GM21381 (cell line): ENCODE data around the gene KDM4B.

Experiments used
- ATAC-seq: cut with Tn5 transposase; IDR thresholded peaks from one replicate; pipeline ENCODE4 v1.9.1; 2021; ENCODE audit warnings: mild to moderate bottlenecking, moderate library complexity; ENCODE audit not compliant: unreplicated experiment

The KDM4B gene

GRCh38 chr19:4984106-4984380, 15.1 kb downstream of the KDM4B start:
- ATAC-seq: no peak

GRCh38 chr19:4984438-4984990, 15.6 kb downstream of the KDM4B start:
- ATAC-seq: no peak

- no peak for ATAC-seq
Observed at GRCh38 chr19:4985551-4985991, 16.7 kb downstream of the KDM4B start.

GRCh38 chr19:4986056-4986455, 17.1 kb downstream of the KDM4B start:
- ATAC-seq: no peak

GRCh38 chr19:4986471-4986891, 17.6 kb downstream of the KDM4B start:
- no peak for ATAC-seq

- no peak for ATAC-seq
Observed at GRCh38 chr19:4987256-4987655, 18.3 kb downstream of the KDM4B start.

GRCh38 chr19:4987692-4988370, 18.9 kb downstream of the KDM4B start:
- ATAC-seq: no peak

- no peak for ATAC-seq
Observed at GRCh38 chr19:4988770-4989251, 19.9 kb downstream of the KDM4B start.

GRCh38 chr19:4990306-4990705, 21.4 kb downstream of the KDM4B start:
- no peak for ATAC-seq

GRCh38 chr19:4991538-4991937, 22.6 kb downstream of the KDM4B start:
- no peak for ATAC-seq

- no peak for ATAC-seq
Observed at GRCh38 chr19:4991996-4992698, 23.2 kb downstream of the KDM4B start.

- ATAC-seq: no peak
Observed at GRCh38 chr19:4993683-4994082, 24.8 kb downstream of the KDM4B start.

GRCh38 chr19:4996701-4997100, 27.8 kb downstream of the KDM4B start:
- ATAC-seq: no peak

- no peak for ATAC-seq
Observed at GRCh38 chr19:4997297-4997696, 28.4 kb downstream of the KDM4B start.

GRCh38 chr19:5000120-5000611, 31.3 kb downstream of the KDM4B start:
- ATAC-seq: no peak

- no peak for ATAC-seq
Observed at GRCh38 chr19:5001615-5002014, 32.7 kb downstream of the KDM4B start.

GRCh38 chr19:5002143-5002542, 33.2 kb downstream of the KDM4B start:
- ATAC-seq: no peak

- ATAC-seq: no peak
Observed at GRCh38 chr19:5003781-5004180, 34.9 kb downstream of the KDM4B start.

- no peak for ATAC-seq
Observed at GRCh38 chr19:5005096-5005495, 36.2 kb downstream of the KDM4B start.

- ATAC-seq: no peak
Observed at GRCh38 chr19:5006201-5006600, 37.3 kb downstream of the KDM4B start.

GRCh38 chr19:5006821-5007220, 37.9 kb downstream of the KDM4B start:
- ATAC-seq: no peak
